ENCODE measurements around the gene FGF14.
A peak's percentile ranks its signal among the peaks of the same experiment; 100 is the strongest.

Gene FGF14

GRCh38 chr13:101985321-101985720, 416.5 kb downstream of the FGF14 start:
- no peak for DNase-seq (ENCODE audit: low read depth, low spot score)

- no peak for DNase-seq (ENCODE audit: low read depth, low spot score)
Observed at GRCh38 chr13:101982903-101983302, 418.9 kb downstream of the FGF14 start.

- DNase-seq (ENCODE audit: low read depth, low spot score): no peak
Observed at GRCh38 chr13:101979825-101980224, 422.0 kb downstream of the FGF14 start.

GRCh38 chr13:101978552-101979315, 423.1 kb downstream of the FGF14 start:
- no peak for DNase-seq (ENCODE audit: low read depth, low spot score)

- no peak for DNase-seq (ENCODE audit: low read depth, low spot score)
Observed at GRCh38 chr13:101977475-101977874, 424.4 kb downstream of the FGF14 start.

- DNase-seq (ENCODE audit: low read depth, low spot score): no peak
Observed at GRCh38 chr13:101972191-101972590, 429.7 kb downstream of the FGF14 start.

GRCh38 chr13:101970341-101970740, 431.5 kb downstream of the FGF14 start:
- peak; percentile 30 for DNase-seq (ENCODE audit: low read depth, low spot score)

- no peak for DNase-seq (ENCODE audit: low read depth, low spot score)
Observed at GRCh38 chr13:101967781-101968180, 434.1 kb downstream of the FGF14 start.

- DNase-seq (ENCODE audit: low read depth, low spot score): no peak
Observed at GRCh38 chr13:101967216-101967615, 434.6 kb downstream of the FGF14 start.

- DNase-seq (ENCODE audit: low read depth, low spot score): no peak
Observed at GRCh38 chr13:101965096-101965495, 436.8 kb downstream of the FGF14 start.

GRCh38 chr13:101959016-101959415, 442.8 kb downstream of the FGF14 start:
- DNase-seq (ENCODE audit: low read depth, low spot score): no peak

- no peak for DNase-seq (ENCODE audit: low read depth, low spot score)
Observed at GRCh38 chr13:101955764-101956163, 446.1 kb downstream of the FGF14 start.

GRCh38 chr13:101951114-101951513, 450.7 kb downstream of the FGF14 start:
- DNase-seq (ENCODE audit: low read depth, low spot score): no peak

- DNase-seq (ENCODE audit: low read depth, low spot score): no peak
Observed at GRCh38 chr13:101949681-101950080, 452.2 kb downstream of the FGF14 start.

GRCh38 chr13:101946401-101946800, 455.4 kb downstream of the FGF14 start:
- no peak for DNase-seq (ENCODE audit: low read depth, low spot score)

GRCh38 chr13:101945435-101945834, 456.4 kb downstream of the FGF14 start:
- no peak for DNase-seq (ENCODE audit: low read depth, low spot score)

GRCh38 chr13:101944521-101944920, 457.3 kb downstream of the FGF14 start:
- DNase-seq (ENCODE audit: low read depth, low spot score): no peak

- DNase-seq (ENCODE audit: low read depth, low spot score): no peak
Observed at GRCh38 chr13:101942535-101943157, 459.2 kb downstream of the FGF14 start.

- no peak for DNase-seq (ENCODE audit: low read depth, low spot score)
Observed at GRCh38 chr13:101942038-101942437, 459.8 kb downstream of the FGF14 start.

- DNase-seq (ENCODE audit: low read depth, low spot score): no peak
Observed at GRCh38 chr13:101941095-101941783, 460.6 kb downstream of the FGF14 start.

GRCh38 chr13:101939370-101939769, 462.5 kb downstream of the FGF14 start:
- no peak for DNase-seq (ENCODE audit: low read depth, low spot score)

GRCh38 chr13:101935828-101936227, 466.0 kb downstream of the FGF14 start:
- DNase-seq (ENCODE audit: low read depth, low spot score): no peak

- DNase-seq (ENCODE audit: low read depth, low spot score): no peak
Observed at GRCh38 chr13:101931186-101931585, 470.7 kb downstream of the FGF14 start.

Measured in iPS DF 19.7 (cell line).